ENCODE results near the gene CELSR2. TPM values are rescaled to one million over a fixed set of nuclear protein-coding genes. Genes with fewer than 3 reads are reported as not detected.

Gene CELSR2
- total and polyA plus RNA-seq, 12 donors, result 0.93 to 10.6 (median 6.2) TPM

- TF ChIP-seq CTCF (IDR thresholded peaks at IDR 0.05), result no peak
- Histone ChIP-seq H3K4me1 (peaks cover 6 to 39% (median 10%) of the 10 kb centered on the region in 9 donors), H3K9me3 (no peaks in the 10 kb centered on the region), H3K36me3 (no peaks in the 10 kb centered on the region), H3K27me3 (no peaks in the 10 kb centered on the region), H3K4me3 (peak overlapping the region in 9 of 10 donors; percentile 46 to 83 (median 74)), H3K27ac (peak overlapping the region in 5 of 10 donors; percentile 72 to 92 (median 84))
- 65 to 70% methylated on average over 28 of the region's 28 CpGs for WGBS, 2 donors
- intact Hi-C loops (cut with DNase I), result loop anchor here in 7 of 10 donors (2.0 to 5.0 kb wide), 4 partner anchors 25 to 250 kb away; partner anchors contain the start of gene MYBPHL (in 1 of the 7)
- DNase-seq, result no peak
- ATAC-seq, result no peak
These were observed 32.5 kb downstream of the CELSR2 start for GRCh38 chr1:109281680-109282496.

GRCh38 chr1:109282497-109282951 is 33.2 kb downstream of the CELSR2 start:
- peaks cover 6 to 34% (median 10%) of the 10 kb centered on the region in 9 donors for H3K4me1 ChIP-seq
- H3K9me3 ChIP-seq, result no peaks in the 10 kb centered on the region
- H3K27ac ChIP-seq, result peak overlapping the region in 9 of 10 donors; percentile 72 to 92 (median 85)
- ATAC-seq (no peak), DNase-seq (no peak)
- no peaks in the 10 kb centered on the region for H3K36me3 ChIP-seq
- no peak for TF ChIP-seq CTCF (IDR thresholded peaks at IDR 0.05)
- peak overlapping the region; percentile 46 to 83 (median 72) for H3K4me3 ChIP-seq
- WGBS, 2 donors, result 12 to 17% methylated on average over 10 of the region's 10 CpGs
- no peaks in the 10 kb centered on the region for H3K27me3 ChIP-seq
- intact Hi-C loops (cut with DNase I), result loop anchor here in 5 of 10 donors (2.0 to 5.0 kb wide), 3 partner anchors 24 to 250 kb away; partner anchors contain the start of gene MYBPHL (in 1 of the 5)

GRCh38 chr1:109282952-109283747 is 33.8 kb downstream of the CELSR2 start, which contains the start of gene PSRC1:
PSRC1 (minus strand) TSS chr1:109283145.
- Histone ChIP-seq H3K9me3 (no peaks in the 10 kb centered on the region), H3K4me1 (peaks cover 4 to 31% (median 10%) of the 10 kb centered on the region in 9 donors), H3K27me3 (peaks cover 0 to 2% (median 0%) of the 10 kb centered on the region in 7 donors), H3K27ac (peak within 1 kb of the TSS; percentile 68 to 92 (median 84)), H3K4me3 (peak within 1 kb of the TSS; percentile 46 to 83 (median 72)), H3K36me3 (no peaks in the 10 kb centered on the region)
- peak in 7 of 9 donors; percentile 34 to 76 (median 51) for TF ChIP-seq CTCF (IDR thresholded peaks at IDR 0.05)
- intact Hi-C loops (cut with DNase I), result loop anchor here in 6 of 10 donors (1.0 to 5.0 kb wide), 4 partner anchors 24 to 249 kb away; partner anchors contain the start of gene MYBPHL (in 1 of the 6)
- peak; percentile 95 to 96 for DNase-seq
- peak; percentile 99 to 100 (median 99) for ATAC-seq
- WGBS, 2 donors, result 1% methylated on average over 56 of the region's 56 CpGs
